Endothelial cell of umbilical vein (primary cell): ENCODE measurements around the gene PRPH. TPM values are rescaled to one million over a fixed set of nuclear protein-coding genes. Genes with fewer than 3 reads are reported as not detected.

Experiments
- BruUV-seq: library from RNA; stranded (reverse); fragments of 400-500 nt; replicated peaks from 2 replicates; lab custom pipeline; 2021; lab: Mats Ljungman, UMichigan
- CTCF ChIA-PET: fragments of 300-600, 350-600 bp; sonication (Branson Sonifier 250); formaldehyde crosslinking; loops from one replicate; lab custom pipeline; 2021; ENCODE audit warnings: antibody characterized with exemption, inconsistent platforms; lab: Charles Lee
- POLR2A ChIA-PET: fragments of 300-600, 350-600 bp; sonication (Branson Sonifier 250); formaldehyde crosslinking; loops from one replicate; lab custom pipeline; 2021; ENCODE audit warnings: antibody characterized with exemption, inconsistent platforms; lab: Charles Lee
- DNase-seq: peaks from one replicate; pipeline ENCODE4 v3.0.0-alpha.2; 2011; ENCODE audit warnings: low read depth, low spot score
- FAIRE-seq: peaks from 2 replicates; lab custom pipeline; 2011; peaks lifted over from hg19 to GRCh38; lab: Jason Lieb, UNC
- H2AFZ ChIP-seq: 2 replicates; pipeline ENCODE4 v1.6.0; 2012; ENCODE audit warnings: low read depth, low read length, control low read depth, inconsistent platforms
- H3K27ac ChIP-seq: 2 replicates; pipeline ENCODE4 v1.5.1; 2011; ENCODE audit warnings: low read depth, mild to moderate bottlenecking, control low read depth, low read length, moderate library complexity; ENCODE audit not compliant: insufficient read depth
- H3K27me3 ChIP-seq, 2 experiments: 2 replicates each; pipeline versions ENCODE4 v1.6.0 to v1.6.1; 2011; ENCODE audit warnings: low read length in 2 of 2, mixed read lengths in 1 of 2; ENCODE audit not compliant: control insufficient read depth in 2 of 2, insufficient read depth in 2 of 2
- H3K36me3 ChIP-seq, 2 experiments: 2 replicates in 1 of 2; 3 replicates in 1 of 2; pipeline ENCODE4 v1.5.1; 2011; ENCODE audit warnings: low read length in 2 of 2, mild to moderate bottlenecking in 1 of 2, moderate library complexity in 1 of 2; ENCODE audit not compliant: control insufficient read depth in 2 of 2, insufficient read depth in 2 of 2; ENCODE audit errors: extremely low read depth in 1 of 2
- H3K4me1 ChIP-seq: 3 replicates; pipeline ENCODE4 v1.5.1; 2011; ENCODE audit warnings: mild to moderate bottlenecking, low read length; ENCODE audit not compliant: control insufficient read depth, insufficient read depth; ENCODE audit errors: extremely low read depth
- H3K4me2 ChIP-seq: 2 replicates; pipeline ENCODE4 v1.6.1; 2011; ENCODE audit warnings: low read length, control low read depth, mixed read lengths; ENCODE audit not compliant: insufficient read depth
- H3K4me3 ChIP-seq, 3 experiments: fragments of 200-600 bp in 1 of 3; sonication (generic), shearing (Covaris generic) in 1 of 3; replicated peaks in 1 of 3; 2 replicates each; pipeline ENCODE4 v1.5.1; 2011 to 2016; ENCODE audit warnings: control low read depth in 3 of 3, low read length in 3 of 3, mild to moderate bottlenecking in 2 of 3, inconsistent platforms in 1 of 3, low read depth in 1 of 3, moderate library complexity in 1 of 3; ENCODE audit not compliant: insufficient read depth in 1 of 3
- H3K79me2 ChIP-seq: 2 replicates; pipeline ENCODE4 v1.6.0; 2012; ENCODE audit warnings: low read length, inconsistent platforms; ENCODE audit not compliant: control insufficient read depth, insufficient read depth
- H3K9ac ChIP-seq: replicated peaks from 2 replicates; pipeline ENCODE3; 2011; ENCODE audit warnings: low read length, control low read depth; ENCODE audit not compliant: insufficient read depth; ENCODE audit errors: extremely low read depth
- H3K9me1 ChIP-seq: replicated peaks from 3 replicates; pipeline ENCODE4 v1.6.0; 2011; ENCODE audit warnings: mild to moderate bottlenecking, low read length; ENCODE audit not compliant: control insufficient read depth, insufficient read depth; ENCODE audit errors: extremely low read depth
- H3K9me3 ChIP-seq: replicated peaks from 2 replicates; pipeline ENCODE4 v1.5.1; 2012; ENCODE audit warnings: low read length, inconsistent platforms; ENCODE audit not compliant: control insufficient read depth, insufficient read depth
- H4K20me1 ChIP-seq: replicated peaks from 2 replicates; pipeline ENCODE3; 2011; ENCODE audit warnings: mild to moderate bottlenecking, low read length; ENCODE audit not compliant: control insufficient read depth, insufficient read depth; ENCODE audit errors: extremely low read depth
- CTCF ChIP-seq, 2 donors: IDR thresholded peaks; 1 replicate in 1 of 2; 2 replicates in 1 of 2; pipeline ENCODE4 v1.5.1; 2011; ENCODE audit warnings: low read length in 2 of 2, mild to moderate bottlenecking in 2 of 2, moderate library complexity in 2 of 2, control low read depth in 1 of 2, inconsistent platforms in 1 of 2, low read depth in 1 of 2; ENCODE audit not compliant: insufficient read depth in 1 of 2; ENCODE audit errors: extremely low read depth in 1 of 2
- EZH2 ChIP-seq: IDR thresholded peaks from 2 replicates; pipeline ENCODE4 v1.6.1; 2012; ENCODE audit warnings: borderline replicate concordance, low read depth, mild to moderate bottlenecking, moderate library complexity, low read length, inconsistent platforms; ENCODE audit not compliant: severe bottlenecking
- FOS ChIP-seq: IDR thresholded peaks from 2 replicates; pipeline ENCODE4 v1.6.1; 2011; ENCODE audit warnings: mild to moderate bottlenecking, low read length, moderate library complexity, borderline replicate concordance; ENCODE audit not compliant: insufficient read depth
- GATA2 ChIP-seq: IDR thresholded peaks from 2 replicates; pipeline ENCODE4 v1.7.0; 2011; ENCODE audit warnings: low read depth, mild to moderate bottlenecking, moderate library complexity, mixed read lengths, low read length; ENCODE audit not compliant: insufficient read length, insufficient read depth
- JUN ChIP-seq: IDR thresholded peaks from 2 replicates; pipeline ENCODE4 v1.6.1; 2011; ENCODE audit warnings: borderline replicate concordance, low read depth; ENCODE audit not compliant: insufficient read length, insufficient read depth
- MAX ChIP-seq: IDR thresholded peaks from 2 replicates; pipeline ENCODE4 v1.6.1; 2011; ENCODE audit not compliant: insufficient read depth, insufficient read length
- MYC ChIP-seq: IDR thresholded peaks from one replicate; pipeline ENCODE4 v1.6.1; 2011; ENCODE audit warnings: mild to moderate bottlenecking, low read depth, low read length
- POLR2A ChIP-seq: IDR thresholded peaks from 2 replicates; pipeline ENCODE4 v1.6.1; 2012; ENCODE audit warnings: low read depth, mild to moderate bottlenecking, control low read depth, low read length
- POLR2AphosphoS5 ChIP-seq: IDR thresholded peaks from 2 replicates; pipeline ENCODE4 v1.6.1; 2012; ENCODE audit warnings: low read depth, mild to moderate bottlenecking, control low read depth, low read length, moderate library complexity; ENCODE audit not compliant: insufficient read depth
- dilution Hi-C: fragments of 300-500 bp; cut with MboI; formaldehyde crosslinking; loops from one replicate; pipeline ENCODE4 v1.15.0; 2019; ENCODE audit warnings: low sequenced_read_pairs; ENCODE audit not compliant: extremely low pct_ligation_motif_present
- intact Hi-C: fragments of 100-400 bp; cut with micrococcal nuclease; formaldehyde crosslinking; loops from one replicate; pipeline ENCODE4 v1.10.0; 2022
- polyA plus RNA-seq, 4 experiments: library from polyadenylated mRNA; depleted of rRNA in 3 of 4; stranded (reverse) in 3 of 4; unstranded in 1 of 4; fragments of >200 nt; gene quantifications; 2 replicates each; pipeline versions ENCODE4 v1.2.1 to v1.2.3, GENCODE V29; 2011 to 2012; ENCODE audit warnings: missing spikeins in 1 of 4
- total RNA-seq: library from RNA; stranded (reverse); gene quantifications from 2 replicates; pipeline ENCODE4 v1.2.3, GENCODE V29; 2021

The PRPH gene
- total and polyA plus RNA-seq, 2 donors (not counting 3 experiments of a cell fraction or from before 2014, with no cell fraction given): not detected

GRCh38 chr12:49345051-49345824 is 50.3 kb downstream of the PRPH start:
- TF ChIP-seq JUN (no peak), EZH2 (no peak), MYC (no peak), POLR2AphosphoS5 (no peak), GATA2 (no peak), MAX (no peak), POLR2A (no peak), CTCF (IDR thresholded peaks at IDR 0.05; ENCODE audit: extremely low read depth in 1 of 2, insufficient read depth in 1 of 2, low read depth in 1 of 2, low read length in 2 of 2) (no peak), FOS (no peak)
- ChIA-PET POLR2A (no interaction called here), CTCF (interaction anchor here (1.6 to 8.0 kb wide), 5 partner anchors 10 to 234 kb away, joined by 6 to 280 read pairs (median 157); partner anchors contain the start of genes C1QL4 and PRPH)
- Histone ChIP-seq H2AFZ (no peak overlapping the region), H3K9me1 (no peaks in the 10 kb centered on the region), H3K27me3 (peaks cover 41 to 58% of the 10 kb centered on the region in 2 experiments), H3K79me2 (no peaks in the 10 kb centered on the region), H3K9me3 (no peaks in the 10 kb centered on the region), H3K4me1 (peaks cover 40% of the 10 kb centered on the region), H3K4me2 (peak overlapping the region; percentile 28), H3K27ac (no peak overlapping the region), H3K4me3 (peak overlapping the region in 1 of 3 experiments; percentile 25), H4K20me1 (no peaks in the 10 kb centered on the region), H3K36me3 (no peaks in the 10 kb centered on the region), H3K9ac (no peak overlapping the region)
- BruUV-seq: no TSS peak
- intact Hi-C loops: loop anchor here (10.0 kb wide), 1 partner anchor 400 kb away; the partner anchor contains the start of gene TMBIM6
- FAIRE-seq (no peak), DNase-seq (no peak)
- dilution Hi-C loops: no loop called here
